GM18526 (cell line): Measurements from ENCODE around the gene TMEM51.

ENCODE experiments used
- POLR2A ChIP-seq: IDR thresholded peaks from 3 replicates; pipeline ENCODE4 v1.6.1; 2011; ENCODE audit not compliant: insufficient read length; ENCODE audit errors: extremely low read depth

TMEM51 gene

DNA sequence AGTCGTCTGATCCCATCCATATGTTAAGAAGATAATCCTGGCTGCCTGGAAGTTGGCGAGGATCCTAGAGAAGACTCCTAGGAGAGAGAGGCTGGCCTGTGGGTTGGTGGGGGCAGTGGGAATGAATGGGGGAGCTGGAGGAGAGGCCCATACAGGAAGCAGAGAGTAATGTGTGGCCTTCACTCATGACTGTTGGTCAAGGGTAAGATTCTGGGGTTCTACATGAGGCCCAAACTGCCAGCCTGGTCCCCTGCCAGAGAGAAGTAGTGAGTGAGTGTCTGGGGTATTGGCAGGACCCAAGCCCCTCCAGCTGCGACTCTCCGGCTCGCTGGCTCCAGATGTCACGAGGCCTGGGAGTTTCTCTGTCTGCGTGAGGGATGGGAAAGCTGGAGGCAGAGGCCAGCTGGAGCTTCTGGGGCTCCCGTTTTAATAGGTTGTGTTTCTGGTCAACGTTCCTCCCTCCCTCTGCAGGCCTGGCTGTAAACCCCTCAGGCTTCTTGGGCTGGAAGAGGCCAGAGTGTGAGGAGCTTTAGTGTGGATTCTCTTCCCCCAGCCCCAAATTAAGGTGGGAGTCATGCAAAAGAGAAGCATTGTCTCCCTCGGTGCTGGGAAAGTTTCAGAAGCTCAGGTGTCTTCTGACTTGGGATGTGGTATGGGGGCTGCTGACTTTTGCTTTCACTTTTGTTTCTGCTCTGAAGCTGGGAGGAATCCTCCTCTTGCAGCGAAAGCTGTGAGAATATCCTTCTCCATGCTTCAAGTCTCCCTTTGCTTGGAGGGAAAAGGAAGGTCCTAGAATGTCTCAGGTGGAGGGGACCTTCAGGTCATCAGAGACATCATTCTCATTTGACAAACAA, 2.6 kb downstream of the TMEM51 start:
- no peak for TF ChIP-seq POLR2A

DNA sequence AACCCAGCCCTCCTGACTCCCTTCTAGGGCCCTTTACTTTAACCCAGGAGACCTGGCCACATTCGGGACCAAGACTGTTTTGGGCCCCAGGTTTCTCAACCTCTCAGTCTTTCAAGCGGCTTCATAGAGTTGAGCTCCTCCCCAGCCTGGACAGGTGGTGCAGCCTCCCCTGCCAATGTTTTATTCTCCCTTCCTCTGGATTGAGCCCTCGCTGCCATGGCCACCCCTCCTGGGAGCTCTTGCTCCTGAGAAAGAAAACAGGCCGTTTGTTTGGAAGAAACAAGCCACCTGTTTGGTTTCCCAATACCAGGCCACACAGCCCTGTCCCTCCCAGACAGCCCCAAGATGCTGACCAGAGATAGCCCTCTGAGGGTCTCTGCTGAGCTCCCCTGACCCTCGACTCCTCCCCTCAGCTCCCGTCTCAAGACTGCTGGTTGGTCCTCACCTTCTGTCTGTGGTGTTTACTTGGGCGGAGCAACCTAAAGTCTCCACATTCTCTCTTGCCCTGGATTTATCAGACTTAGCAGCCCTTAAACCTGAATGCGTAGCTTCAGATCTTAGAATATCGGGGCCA, 3.3 kb downstream of the TMEM51 start:
- no peak for TF ChIP-seq POLR2A

DNA sequence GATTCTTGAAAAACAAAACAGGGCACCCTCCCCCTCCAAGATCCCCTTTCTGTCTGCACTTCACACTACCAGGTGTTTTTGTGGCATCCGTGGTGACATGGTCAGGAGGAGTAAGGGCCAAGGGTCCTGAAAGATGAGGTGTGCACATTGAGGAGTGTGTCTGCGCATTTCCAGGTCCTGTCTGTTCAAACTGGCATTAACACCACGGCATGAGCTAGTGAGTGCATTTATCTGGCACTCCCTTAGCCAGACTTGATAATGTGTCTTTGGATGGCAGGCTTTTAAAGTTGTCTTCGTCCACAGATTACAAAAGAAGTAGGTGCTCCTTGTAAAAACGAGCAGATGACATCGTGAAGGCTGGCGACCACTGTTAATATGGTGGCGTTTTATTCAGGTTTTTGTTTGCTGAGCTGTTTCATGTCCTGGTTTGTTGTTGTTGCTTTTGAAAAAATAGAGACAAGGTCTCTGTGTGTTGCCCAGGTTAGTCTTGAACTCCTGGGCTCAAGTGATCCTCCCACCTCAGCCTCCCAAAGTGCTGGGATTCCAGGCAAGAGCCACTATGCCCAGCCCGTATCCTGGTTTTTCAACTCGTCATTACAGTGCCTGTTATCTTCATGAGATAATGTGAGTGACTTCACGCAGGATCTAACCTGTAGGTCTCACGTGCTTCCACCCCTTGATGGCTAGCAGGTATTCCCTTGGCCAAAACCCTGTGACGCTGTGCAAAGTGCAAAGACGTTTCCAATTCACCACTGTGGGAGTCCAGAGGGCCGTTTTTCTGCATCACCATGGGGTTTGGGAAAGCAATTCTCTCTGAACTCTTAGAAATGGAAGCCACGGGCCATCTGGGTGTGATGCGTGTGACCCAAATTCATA, 4.2 kb downstream of the TMEM51 start:
- TF ChIP-seq POLR2A = no peak

DNA sequence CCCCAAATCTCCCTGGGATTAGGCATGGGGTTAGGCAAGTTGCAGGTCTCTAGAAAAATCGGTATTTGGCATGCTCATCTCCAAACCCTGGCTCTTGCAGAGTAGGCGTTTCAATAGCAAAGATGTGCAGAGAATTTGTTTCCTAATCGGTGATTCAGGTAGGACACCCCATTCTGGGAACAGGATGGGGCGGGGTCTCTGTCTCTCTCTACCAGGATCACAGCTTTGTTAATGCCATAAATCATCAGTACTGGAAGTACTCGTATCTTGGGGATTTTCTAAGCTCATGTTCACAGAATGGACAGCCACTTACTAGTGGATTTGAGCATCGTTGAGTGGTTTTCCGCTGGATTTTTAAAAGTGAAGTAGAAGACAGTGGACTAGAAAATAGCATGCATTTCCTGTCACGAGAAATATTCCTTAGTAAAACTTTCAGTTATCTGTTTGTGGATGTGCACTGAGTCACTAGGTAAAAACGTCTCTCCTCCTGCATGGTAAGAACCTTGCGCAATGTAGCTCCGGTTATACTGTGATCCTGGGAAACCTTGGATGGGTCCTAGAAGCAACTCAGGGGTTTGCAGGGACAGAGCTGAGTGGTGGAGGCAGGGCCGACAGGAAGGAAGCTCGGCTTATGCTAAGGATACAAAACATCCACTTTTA, 5.1 kb downstream of the TMEM51 start:
- TF ChIP-seq POLR2A = no peak

DNA sequence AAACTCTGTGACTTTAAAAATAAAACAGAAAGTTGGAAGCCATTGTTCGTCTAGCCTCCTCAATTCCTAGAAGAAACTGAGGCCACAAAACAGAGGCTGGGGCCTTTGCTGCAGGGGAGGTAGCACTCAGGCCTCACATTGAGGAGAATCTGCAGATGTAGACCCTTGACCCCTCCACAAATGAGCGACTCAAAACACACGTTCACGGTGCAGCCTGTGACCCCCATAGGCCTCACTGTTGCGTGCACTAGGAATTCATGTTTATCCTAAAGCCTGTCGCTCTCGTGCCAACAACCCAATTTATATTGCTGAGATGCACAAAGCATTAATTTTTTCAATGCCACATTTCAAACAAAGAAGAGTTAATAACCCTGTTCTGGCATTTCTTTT, 5.6 kb downstream of the TMEM51 start:
- no peak for TF ChIP-seq POLR2A

DNA sequence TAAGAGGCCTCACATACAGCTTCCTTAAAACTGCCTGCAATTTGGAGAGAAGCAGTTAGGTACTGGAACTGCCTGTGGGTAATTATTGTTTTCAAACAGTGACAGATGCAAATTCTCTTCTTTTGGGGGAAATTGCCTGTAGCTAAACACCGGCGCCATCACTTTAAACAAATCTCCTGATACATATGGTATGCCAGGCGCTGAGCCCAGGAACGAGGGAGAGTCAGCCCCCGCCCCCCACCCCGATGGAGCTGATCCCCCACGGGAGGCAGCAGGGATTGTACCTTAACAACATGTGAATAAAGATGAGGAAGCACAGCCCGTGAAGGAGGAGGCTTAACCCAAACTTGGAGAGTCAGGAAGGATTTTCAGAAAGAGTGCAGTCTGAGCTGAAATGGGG, 7.1 kb downstream of the TMEM51 start:
- no peak for TF ChIP-seq POLR2A

DNA sequence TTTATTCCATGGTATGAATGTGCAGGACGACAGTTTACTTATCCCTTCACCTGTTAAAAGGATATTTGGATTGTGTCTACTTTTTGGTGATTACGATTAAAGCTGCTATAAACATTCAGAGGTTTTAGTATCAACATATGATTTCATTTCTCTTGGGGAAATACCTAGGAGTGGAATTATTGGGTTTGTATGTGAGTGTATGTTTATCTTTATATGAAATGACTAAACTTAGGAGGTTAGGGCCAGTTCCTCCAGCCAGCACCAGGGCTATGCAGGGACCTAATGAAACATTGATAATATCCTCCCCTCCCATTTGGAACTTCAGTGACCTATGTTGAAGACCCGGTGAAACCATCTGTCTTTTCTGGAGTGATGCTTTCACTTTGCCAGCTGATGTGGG, 13.8 kb downstream of the TMEM51 start:
- no peak for TF ChIP-seq POLR2A

DNA sequence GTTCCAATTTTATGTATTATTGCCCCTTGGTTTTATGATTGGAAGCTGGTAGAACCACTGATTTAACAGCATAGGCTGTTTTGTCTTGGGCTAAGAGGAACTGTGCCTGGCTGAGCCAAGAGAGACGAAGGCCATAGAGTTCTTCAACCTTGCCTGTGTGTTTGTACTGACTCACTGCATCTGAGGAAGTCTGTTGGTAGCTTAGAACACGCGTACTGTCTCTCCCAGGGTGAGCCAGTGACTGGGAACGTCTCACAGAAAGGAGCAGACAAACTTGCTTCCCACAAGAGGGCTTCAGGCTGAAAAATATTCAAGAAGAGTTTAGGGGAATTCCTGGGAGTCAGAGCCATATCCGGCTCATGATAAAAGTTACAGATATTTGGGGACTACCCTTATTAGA, 14.9 kb downstream of the TMEM51 start:
- no peak for TF ChIP-seq POLR2A

DNA sequence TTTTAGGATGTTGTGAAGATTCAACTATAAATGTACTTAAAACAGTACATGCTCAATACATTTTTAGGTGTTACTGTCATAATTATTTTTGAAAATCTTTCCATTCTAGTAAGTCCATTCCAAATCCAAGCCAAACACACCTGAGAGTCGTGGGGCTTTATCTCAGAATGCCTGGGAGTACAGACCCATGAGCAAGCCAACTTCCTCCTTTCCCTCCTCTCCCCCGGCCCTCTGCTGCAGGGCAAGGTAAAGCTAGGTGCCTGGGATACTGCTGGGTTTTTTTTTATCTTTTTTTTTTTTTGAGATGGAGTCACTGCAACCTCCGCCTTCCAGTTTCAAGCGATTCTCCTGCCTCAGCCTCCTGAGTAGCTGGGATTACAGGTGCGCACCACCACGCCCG, 16.5 kb downstream of the TMEM51 start:
- TF ChIP-seq POLR2A = no peak

DNA sequence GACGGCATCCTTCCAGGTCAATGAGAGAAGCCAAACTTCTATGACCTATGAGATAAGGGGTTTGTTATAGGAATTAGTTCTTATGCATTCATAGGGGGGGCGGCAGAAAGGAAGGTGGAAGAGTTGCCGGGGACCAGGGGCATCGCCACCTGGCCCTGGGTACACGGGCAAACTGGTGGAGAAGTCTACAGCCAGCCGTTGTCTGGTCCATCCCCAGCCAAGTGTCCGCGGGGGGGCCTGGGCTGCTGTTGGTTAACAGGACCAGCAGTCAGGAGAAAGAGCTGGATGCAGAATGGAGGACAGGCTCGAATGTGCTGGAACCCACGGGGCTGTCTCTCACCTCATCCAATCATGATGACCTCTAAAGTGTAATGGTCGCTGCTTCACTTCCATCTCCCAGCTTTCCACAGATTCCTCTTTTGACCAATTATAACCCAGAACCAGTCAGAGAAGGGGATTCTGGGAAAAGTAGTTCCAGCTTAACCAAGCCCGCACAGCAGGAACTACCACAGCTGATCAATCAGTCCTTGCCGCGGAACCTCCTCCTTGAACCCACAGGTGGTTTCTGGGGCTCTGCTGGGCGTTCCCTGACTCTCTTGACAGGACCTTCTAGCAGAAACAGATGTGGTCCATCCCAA, 17.8 kb downstream of the TMEM51 start:
- no peak for TF ChIP-seq POLR2A

DNA sequence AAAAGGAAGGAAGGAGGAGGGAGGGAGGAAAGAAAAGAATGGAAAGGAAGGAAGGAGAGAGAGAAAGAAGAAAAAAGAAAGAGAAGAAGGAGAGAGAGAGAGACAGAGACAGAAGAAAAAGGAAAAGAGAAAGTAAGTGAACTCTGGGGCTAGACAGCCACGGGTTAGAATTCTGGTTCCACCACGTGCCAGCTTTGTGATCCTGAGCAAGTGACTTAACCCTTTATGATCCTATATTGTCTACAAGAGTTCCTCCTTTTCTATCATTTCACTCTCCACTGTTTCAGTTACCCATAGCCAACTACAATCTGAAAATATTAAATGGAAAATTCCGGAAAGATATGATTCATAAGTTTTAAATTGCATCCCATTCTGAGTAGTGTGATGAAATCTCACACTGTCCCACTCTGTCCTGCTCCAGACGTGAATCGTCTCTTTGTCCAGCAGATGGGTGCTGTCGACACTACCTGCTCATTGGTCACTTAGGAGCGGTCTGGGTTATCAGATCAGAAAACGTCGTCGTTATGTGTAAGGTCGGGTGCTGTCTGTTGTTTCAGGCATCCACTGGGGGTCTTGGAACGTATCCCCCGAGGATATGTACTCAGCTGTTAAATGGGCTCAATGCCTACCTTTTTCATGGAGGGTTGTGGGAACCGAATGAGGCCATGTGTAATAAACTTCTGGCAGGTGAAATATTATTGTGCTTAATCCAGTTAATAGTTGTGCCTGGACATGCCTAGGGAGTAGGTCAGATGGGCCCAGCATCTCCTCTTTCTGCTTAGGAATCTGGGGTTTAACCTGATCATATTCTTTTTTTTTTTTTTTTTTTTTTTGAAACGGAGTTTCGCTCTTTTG, 19.1 kb downstream of the TMEM51 start:
- TF ChIP-seq POLR2A = no peak

DNA sequence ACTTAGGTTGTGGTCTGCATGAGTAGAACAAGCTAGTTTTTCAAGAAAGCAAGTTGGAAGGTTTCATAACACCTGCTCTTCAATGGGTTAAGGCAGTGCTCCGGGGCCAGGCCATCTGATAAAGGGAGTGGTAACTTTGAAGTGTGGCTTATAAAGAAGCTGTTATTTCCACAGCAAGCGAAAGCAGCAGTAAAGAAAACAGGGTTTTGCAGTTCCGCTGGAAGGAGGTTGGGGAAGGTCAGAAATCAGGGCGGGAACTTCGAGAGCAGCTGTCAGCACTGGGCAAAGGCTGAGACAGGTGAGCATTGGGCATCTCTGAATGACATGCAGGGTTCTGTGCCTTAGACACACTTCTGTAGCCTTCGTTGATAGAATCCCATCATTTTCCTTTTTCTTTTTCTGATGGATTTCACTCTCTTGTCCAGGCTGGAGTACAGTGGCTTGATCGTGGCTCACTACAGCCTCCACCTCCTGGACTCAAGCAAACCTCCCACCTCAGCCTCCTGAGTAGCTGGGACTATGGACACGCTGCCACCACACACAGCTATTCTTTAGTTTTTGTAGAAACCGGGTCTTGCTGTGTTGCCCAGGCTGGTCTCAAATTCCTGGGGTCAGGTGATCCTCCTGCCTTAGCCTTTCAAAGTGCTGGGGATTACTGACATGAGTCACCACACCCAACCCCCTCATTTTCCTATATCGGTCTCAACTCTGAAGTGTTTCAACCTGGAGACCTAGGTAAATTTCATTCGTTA, 20.5 kb downstream of the TMEM51 start:
- no peak for TF ChIP-seq POLR2A

DNA sequence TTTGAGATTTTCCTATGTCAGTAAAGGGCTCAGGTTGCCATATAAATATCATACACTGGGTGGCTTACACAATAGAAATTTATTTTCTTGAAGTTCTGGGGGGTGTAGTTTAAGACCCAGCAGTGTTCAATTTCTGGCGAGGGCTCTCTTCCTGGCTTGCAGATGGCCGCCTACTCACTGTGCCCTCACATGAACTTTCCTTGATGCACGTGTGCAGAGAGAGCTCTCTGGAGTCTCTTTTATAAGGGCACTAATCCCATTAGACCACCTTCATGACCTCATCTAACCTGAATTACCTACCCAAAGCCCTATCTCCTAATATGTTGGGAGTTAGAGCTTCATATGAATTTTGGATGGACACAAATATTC, 21.1 kb downstream of the TMEM51 start:
- TF ChIP-seq POLR2A = no peak
